ENCODE data around the gene G0S2.

G0S2 gene

DNA sequence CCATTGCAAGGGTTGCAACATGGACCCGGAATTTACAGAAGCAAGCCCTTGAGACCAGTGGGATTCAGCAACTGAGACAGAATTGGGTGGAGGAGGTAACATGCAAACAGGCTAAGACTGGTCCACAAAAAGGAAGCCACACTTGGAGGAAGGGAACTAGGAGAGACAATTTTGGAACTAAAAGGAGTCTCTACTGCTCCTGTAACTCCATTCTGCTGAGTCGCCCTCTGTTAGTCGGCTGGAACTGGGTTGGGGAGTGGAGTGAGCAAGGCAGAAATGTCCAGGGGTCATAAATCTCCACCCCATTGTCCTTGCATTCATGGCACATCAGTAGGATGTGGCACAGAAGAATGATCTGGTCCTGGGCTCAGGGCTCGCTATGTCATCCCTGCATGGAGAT, 28.1 kb upstream of the G0S2 start:
- CTCF ChIA-PET: interaction anchor here (1.6 to 1.9 kb wide), 2 partner anchors 15 to 101 kb away, joined by 3 to 5 read pairs; no protein-coding TSS in a partner anchor
- POLR2A ChIA-PET: no interaction called here
- no peak for DNase-seq (ENCODE audit: extremely low spot score)
- TF ChIP-seq, protein P1, sequence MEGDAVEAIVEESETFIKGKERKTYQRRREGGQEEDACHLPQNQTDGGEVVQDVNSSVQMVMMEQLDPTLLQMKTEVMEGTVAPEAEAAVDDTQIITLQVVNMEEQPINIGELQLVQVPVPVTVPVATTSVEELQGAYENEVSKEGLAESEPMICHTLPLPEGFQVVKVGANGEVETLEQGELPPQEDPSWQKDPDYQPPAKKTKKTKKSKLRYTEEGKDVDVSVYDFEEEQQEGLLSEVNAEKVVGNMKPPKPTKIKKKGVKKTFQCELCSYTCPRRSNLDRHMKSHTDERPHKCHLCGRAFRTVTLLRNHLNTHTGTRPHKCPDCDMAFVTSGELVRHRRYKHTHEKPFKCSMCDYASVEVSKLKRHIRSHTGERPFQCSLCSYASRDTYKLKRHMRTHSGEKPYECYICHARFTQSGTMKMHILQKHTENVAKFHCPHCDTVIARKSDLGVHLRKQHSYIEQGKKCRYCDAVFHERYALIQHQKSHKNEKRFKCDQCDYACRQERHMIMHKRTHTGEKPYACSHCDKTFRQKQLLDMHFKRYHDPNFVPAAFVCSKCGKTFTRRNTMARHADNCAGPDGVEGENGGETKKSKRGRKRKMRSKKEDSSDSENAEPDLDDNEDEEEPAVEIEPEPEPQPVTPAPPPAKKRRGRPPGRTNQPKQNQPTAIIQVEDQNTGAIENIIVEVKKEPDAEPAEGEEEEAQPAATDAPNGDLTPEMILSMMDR (IDR thresholded peaks at IDR 0.05; ENCODE audit: control extremely low read depth, extremely low read depth, low read depth, missing control alignments): no peak

DNA sequence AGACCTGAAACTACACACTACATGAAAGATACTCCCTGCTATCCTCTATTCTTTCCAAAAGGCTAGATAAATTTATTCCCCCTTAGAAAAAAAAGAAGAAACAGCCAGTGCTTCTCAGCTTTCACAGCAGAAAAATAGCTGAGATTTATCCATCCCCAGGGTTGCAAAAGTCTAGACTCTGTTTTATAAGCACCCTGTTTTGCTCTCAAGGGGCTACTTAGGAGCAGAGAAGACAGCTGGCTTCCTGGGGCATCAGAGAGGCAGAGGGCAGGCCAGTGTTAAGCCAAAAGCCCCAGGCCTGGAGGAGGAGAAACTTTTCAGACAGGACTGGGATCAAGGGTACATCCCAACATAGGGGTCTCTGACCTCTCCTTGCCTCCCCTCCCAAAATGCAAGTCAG, 26.9 kb upstream of the G0S2 start:
- DNase-seq (ENCODE audit: extremely low spot score): no peak
- CTCF ChIA-PET: interaction anchor here (1.3 to 6.2 kb wide), 4 partner anchors 9 to 100 kb away, joined by 3 to 24 read pairs (median 4); no protein-coding TSS in a partner anchor
- POLR2A ChIA-PET: no interaction called here
- TF ChIP-seq, protein P1 (IDR thresholded peaks at IDR 0.05; ENCODE audit: control extremely low read depth, extremely low read depth, low read depth, missing control alignments): no peak

DNA sequence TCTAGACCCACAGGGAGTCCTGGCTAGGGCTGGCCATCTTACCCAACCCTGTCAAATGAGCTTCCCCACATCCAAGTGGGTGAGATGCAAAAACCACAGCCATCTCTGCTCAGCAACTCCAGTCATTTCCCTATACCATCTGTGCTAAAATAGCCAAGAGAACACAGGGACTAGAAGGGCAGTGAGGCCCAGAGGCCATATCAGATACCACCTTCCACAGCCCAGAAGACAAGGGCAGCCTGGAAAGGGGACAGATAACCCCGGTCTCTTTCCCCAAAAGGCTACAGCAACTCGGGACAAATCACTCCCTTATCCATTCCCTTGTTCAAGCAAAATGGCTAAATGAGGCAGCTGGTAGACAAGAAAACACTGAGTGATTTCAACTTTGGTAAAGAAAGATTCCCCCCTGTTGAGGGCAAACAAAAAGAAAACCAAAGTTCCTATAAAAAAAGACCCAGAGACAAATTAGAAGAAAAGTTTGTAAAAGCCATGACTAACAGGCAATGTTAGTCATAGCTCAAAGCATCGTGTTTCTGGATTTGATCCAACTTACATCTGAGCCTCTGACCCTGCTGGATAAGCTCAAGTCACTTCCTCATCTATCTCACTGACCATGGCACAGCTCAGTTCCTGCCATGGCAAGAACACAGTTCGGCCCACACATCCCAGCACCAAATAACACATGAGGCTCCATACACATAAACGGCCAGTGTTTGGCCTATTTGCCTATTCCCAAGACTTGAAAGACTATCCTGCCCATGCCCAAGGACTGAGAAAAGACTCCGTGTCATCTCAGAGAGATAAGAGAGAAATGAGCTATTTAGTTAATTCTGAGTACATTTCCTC, 26.1 kb upstream of the G0S2 start:
- ChIA-PET POLR2A (no interaction called here), CTCF (interaction anchor here (0.7 to 6.2 kb wide), 11 partner anchors 7 to 100 kb away, joined by 3 to 24 read pairs (median 4); partner anchors contain the start of gene G0S2)
- DNase-seq (ENCODE audit: extremely low spot score): no peak
- TF ChIP-seq, protein P1 (IDR thresholded peaks at IDR 0.05; ENCODE audit: control extremely low read depth, extremely low read depth, low read depth, missing control alignments): no peak

DNA sequence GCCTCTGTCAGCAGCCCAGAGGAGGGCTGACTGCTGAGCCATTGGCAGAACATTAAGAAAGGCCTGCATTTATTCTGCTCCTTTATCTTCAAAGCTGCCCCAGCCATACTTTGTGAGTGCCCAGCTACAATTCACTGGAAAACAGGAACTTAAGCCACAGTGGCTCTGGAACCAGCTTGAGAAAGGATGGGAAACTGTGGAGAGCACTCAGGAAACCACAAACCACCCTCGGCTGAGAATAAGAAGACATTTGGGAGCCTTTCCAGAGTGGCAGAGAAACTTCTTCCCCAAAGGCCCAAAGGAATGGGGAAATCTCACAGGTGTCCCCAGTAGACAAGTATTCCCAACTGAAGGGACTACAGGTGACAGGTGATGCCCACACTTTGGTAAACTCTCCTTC, 24.8 kb upstream of the G0S2 start:
- ChIA-PET POLR2A (no interaction called here), CTCF (interaction anchor here (0.7 to 6.2 kb wide), 9 partner anchors 8 to 98 kb away, joined by 3 to 26 read pairs (median 4); no protein-coding TSS in a partner anchor)
- DNase-seq (ENCODE audit: extremely low spot score): no peak

DNA sequence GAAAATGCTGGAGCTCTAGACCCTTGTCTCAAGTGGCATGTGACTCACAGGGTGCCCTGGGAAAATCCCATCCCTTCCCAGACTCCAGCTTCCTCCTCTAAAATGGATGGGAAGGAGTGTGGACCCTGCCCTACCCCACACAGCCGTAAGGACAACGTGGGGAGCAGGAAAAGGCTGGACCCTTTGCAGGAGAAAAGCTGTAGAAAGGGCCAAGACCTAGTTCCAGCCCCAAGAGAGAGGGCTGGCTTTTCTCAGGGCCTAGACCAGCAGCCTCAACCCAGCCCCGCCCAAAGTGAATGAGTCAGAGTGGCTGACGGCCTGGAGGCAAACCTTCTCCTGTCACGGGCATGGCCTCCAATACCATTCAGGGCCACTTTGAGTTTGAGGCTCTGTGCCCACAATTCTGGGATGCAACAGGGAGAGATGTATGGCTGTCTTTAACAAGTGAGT, 24.0 kb upstream of the G0S2 start:
- DNase-seq (ENCODE audit: extremely low spot score): peak; percentile 68
- TF ChIP-seq, protein P1 (IDR thresholded peaks at IDR 0.05; ENCODE audit: control extremely low read depth, extremely low read depth, low read depth, missing control alignments): no peak
- CTCF ChIA-PET: interaction anchor here (1.2 to 6.2 kb wide), 6 partner anchors 9 to 98 kb away, joined by 4 to 26 read pairs (median 13); no protein-coding TSS in a partner anchor
- POLR2A ChIA-PET: no interaction called here

More for the DNA sequence above, 24.8 kb upstream of the G0S2 start:
- TF ChIP-seq, protein P1 (IDR thresholded peaks at IDR 0.05; ENCODE audit: control extremely low read depth, extremely low read depth, low read depth, missing control alignments): no peak

DNA sequence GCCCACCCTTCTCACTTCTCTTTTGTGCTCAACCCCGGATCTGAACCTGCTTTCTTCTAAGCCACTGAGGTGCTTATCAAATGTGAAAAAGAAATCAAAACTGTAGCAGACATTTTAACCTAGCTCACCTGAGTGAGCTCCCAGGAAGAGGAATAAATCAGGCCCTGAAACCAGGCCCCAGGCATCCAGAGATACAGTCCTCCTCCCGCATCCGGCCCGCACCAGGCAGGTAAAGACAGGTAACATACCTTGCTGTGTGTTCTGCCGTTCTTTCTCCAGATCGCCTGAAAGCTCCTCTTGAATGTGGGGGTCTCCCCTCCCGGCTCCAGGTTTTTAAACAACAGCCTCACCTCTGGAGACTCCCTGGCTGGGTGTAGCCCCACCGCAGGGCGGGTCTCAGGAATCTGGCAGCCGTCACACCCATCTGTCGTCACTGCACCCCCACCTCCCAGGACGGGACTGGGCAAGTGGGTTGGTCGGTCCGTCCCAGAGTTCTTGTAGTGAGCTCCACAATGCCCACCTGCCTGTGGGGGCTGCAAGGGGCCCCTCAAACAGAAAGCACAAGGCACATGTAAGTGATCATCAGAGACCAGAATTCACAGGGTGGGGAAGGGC, 23.0 kb upstream of the G0S2 start, which contains the start of gene LAMB3:
Gene LAMB3 (minus strand): TSS at position 305 of the 615 bp plus-strand sequence. CDS start 1,481 bp downstream, outside the sequence.
- TF ChIP-seq, protein P1 (IDR thresholded peaks at IDR 0.05; ENCODE audit: control extremely low read depth, extremely low read depth, low read depth, missing control alignments): no peak
- ChIA-PET POLR2A (no interaction called here), CTCF (interaction anchor here (0.8 to 6.2 kb wide), 12 partner anchors 10 to 96 kb away, joined by 3 to 26 read pairs (median 5); no protein-coding TSS in a partner anchor)
- no peak for DNase-seq (ENCODE audit: extremely low spot score)

Measured in GM10248 (cell line).